ENCODE measurements around the gene SERTAD3.

GRCh38 chr19:40410030-40410389, 34.1 kb downstream of the SERTAD3 start:
- no peak for TF ChIP-seq POLR2AphosphoS5 (IDR thresholded peaks at IDR 0.05; ENCODE audit: insufficient read depth in 1 of 2, low read depth in 1 of 2)
- TF ChIP-seq CTCF (IDR thresholded peaks at IDR 0.05) = no peak
